Ascending aorta (tissue), 2 donors: ENCODE measurements around the gene CACNG5. TPM values are rescaled to one million over a fixed set of nuclear protein-coding genes. Genes with fewer than 3 reads are reported as not detected.

ENCODE experiments used
- DNase-seq, 2 donors: peaks; one replicate each; pipeline ENCODE4 v3.0.0-alpha.2; 2019; ENCODE audit warnings: low spot score in 2 of 2
- H3K27ac ChIP-seq, 2 donors: fragments of 200-600 bp; sonication (generic); one replicate each; pipeline ENCODE4 v1.5.1; 2016 to 2017; ENCODE audit warnings: mild to moderate bottlenecking in 1 of 2
- H3K27me3 ChIP-seq: fragments of 200-600 bp; sonication (generic); one replicate; pipeline ENCODE4 v1.5.1; 2017
- H3K36me3 ChIP-seq, 2 donors: fragments of 200-600 bp; sonication (generic); one replicate each; pipeline ENCODE4 v1.5.1; 2016
- H3K4me1 ChIP-seq, 2 donors: fragments of 200-600 bp; sonication (generic); one replicate each; pipeline ENCODE4 v1.5.1; 2016 to 2017; ENCODE audit warnings: mild to moderate bottlenecking in 1 of 2
- H3K4me3 ChIP-seq, 2 donors: fragments of 200-600 bp; sonication (generic); one replicate each; pipeline ENCODE4 v1.5.1; 2016 to 2017; ENCODE audit warnings: mild to moderate bottlenecking in 1 of 2
- H3K9me3 ChIP-seq, 2 donors: fragments of 200-600 bp; sonication (generic); one replicate each; pipeline ENCODE4 v1.5.1; 2016
- intact Hi-C: fragments of 100-400 bp; cut with DNase I; formaldehyde crosslinking; loops from one replicate; pipeline ENCODE4 v1.15.1; 2023
- total RNA-seq: library from RNA; depleted of rRNA; stranded (reverse); fragments of >200 nt; gene quantifications from one replicate; pipeline ENCODE4 v1.1.0, GENCODE V29; 2016
- TF ChIP-seq, protein P1 (sequence below), 3 experiments: fragments of 200-600 bp in 2 of 3; fragments of 450-650 bp in 1 of 3; sonication (generic) in 2 of 3; IDR thresholded peaks; one replicate each; pipeline ENCODE4 v1.5.1; 2016 to 2019; ENCODE audit warnings: antibody characterized with exemption in 3 of 3, mild to moderate bottlenecking in 1 of 3, moderate library complexity in 1 of 3

Gene CACNG5
- total RNA-seq, 1 donor from 2014 or later: not detected

GRCh38 chr17:66790501-66791061, 44.3 kb upstream of the CACNG5 start:
- Histone ChIP-seq H3K36me3 (no peaks in the 10 kb centered on the region), H3K4me3 (no peak overlapping the region), H3K27ac (no peak overlapping the region), H3K27me3 (no peaks in the 10 kb centered on the region), H3K9me3 (no peaks in the 10 kb centered on the region), H3K4me1 (no peaks in the 10 kb centered on the region)
- TF ChIP-seq, protein P1, sequence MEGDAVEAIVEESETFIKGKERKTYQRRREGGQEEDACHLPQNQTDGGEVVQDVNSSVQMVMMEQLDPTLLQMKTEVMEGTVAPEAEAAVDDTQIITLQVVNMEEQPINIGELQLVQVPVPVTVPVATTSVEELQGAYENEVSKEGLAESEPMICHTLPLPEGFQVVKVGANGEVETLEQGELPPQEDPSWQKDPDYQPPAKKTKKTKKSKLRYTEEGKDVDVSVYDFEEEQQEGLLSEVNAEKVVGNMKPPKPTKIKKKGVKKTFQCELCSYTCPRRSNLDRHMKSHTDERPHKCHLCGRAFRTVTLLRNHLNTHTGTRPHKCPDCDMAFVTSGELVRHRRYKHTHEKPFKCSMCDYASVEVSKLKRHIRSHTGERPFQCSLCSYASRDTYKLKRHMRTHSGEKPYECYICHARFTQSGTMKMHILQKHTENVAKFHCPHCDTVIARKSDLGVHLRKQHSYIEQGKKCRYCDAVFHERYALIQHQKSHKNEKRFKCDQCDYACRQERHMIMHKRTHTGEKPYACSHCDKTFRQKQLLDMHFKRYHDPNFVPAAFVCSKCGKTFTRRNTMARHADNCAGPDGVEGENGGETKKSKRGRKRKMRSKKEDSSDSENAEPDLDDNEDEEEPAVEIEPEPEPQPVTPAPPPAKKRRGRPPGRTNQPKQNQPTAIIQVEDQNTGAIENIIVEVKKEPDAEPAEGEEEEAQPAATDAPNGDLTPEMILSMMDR (IDR thresholded peaks at IDR 0.05): no peak
- no peak for DNase-seq
- intact Hi-C loops: no loop called here

GRCh38 chr17:66791347-66791746, 43.6 kb upstream of the CACNG5 start:
- intact Hi-C loops: no loop called here
- Histone ChIP-seq H3K4me1 (no peaks in the 10 kb centered on the region), H3K27me3 (no peaks in the 10 kb centered on the region), H3K4me3 (peak overlapping the region in 1 of 2 donors; percentile 25), H3K36me3 (no peaks in the 10 kb centered on the region), H3K9me3 (no peaks in the 10 kb centered on the region), H3K27ac (no peak overlapping the region)
- DNase-seq: no peak
- TF ChIP-seq, protein P1 (IDR thresholded peaks at IDR 0.05): no peak

DNA sequence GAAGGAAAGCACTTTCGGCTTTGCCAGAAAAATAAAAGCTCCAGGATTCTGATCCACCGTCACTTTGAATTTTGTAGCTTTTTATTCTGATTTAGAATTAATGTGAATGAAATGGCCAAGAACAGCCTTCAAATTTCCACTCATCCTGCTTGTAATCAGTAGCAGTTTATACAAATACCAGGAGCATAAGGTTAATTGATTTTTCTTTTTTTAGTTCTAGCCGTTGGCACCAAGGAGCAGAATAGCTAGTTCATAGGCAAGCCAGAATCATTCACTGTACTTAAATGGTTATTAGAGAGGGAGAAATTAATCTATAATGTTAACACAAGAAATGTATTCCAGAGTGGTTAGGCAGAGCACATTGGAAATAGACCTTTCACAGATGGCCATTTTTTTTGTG, 41.1 kb upstream of the CACNG5 start:
- no peak for DNase-seq
- Histone ChIP-seq H3K4me3 (no peak overlapping the region), H3K36me3 (no peaks in the 10 kb centered on the region), H3K9me3 (no peaks in the 10 kb centered on the region), H3K27ac (no peak overlapping the region), H3K4me1 (no peaks in the 10 kb centered on the region), H3K27me3 (no peaks in the 10 kb centered on the region)
- TF ChIP-seq, protein P1 (IDR thresholded peaks at IDR 0.05): no peak
- intact Hi-C loops: no loop called here

- Histone ChIP-seq H3K9me3 (no peaks in the 10 kb centered on the region), H3K36me3 (no peaks in the 10 kb centered on the region), H3K4me1 (no peaks in the 10 kb centered on the region), H3K27me3 (no peaks in the 10 kb centered on the region), H3K27ac (no peak overlapping the region), H3K4me3 (no peak overlapping the region)
- intact Hi-C loops: no loop called here
- DNase-seq: no peak
- TF ChIP-seq, protein P1 (IDR thresholded peaks at IDR 0.05): no peak
Measured at GRCh38 chr17:66795486-66795885, 39.4 kb upstream of the CACNG5 start.

GRCh38 chr17:66799849-66800537, 34.9 kb upstream of the CACNG5 start:
- no peaks in the 10 kb centered on the region for H3K4me1 ChIP-seq
- DNase-seq: peak in 1 of 2 donors; percentile 61
- H3K36me3 ChIP-seq: no peaks in the 10 kb centered on the region
- H3K4me3 ChIP-seq: no peak overlapping the region
- H3K9me3 ChIP-seq: no peaks in the 10 kb centered on the region
- peak overlapping the region in 1 of 2 donors; percentile 26 for H3K27ac ChIP-seq
- TF ChIP-seq, protein P1 (IDR thresholded peaks at IDR 0.05): no peak
- no peaks in the 10 kb centered on the region for H3K27me3 ChIP-seq
- intact Hi-C loops: no loop called here
